Activated gamma-delta T cell treated with Interleukin-2 at 50 U/mL for 16 hours (primary cell): Measurements from ENCODE around the gene IL37.

Experiments
- DNase-seq: peaks from one replicate; pipeline ENCODE4 v3.0.0-alpha.2; 2020

IL37 gene, protein sequence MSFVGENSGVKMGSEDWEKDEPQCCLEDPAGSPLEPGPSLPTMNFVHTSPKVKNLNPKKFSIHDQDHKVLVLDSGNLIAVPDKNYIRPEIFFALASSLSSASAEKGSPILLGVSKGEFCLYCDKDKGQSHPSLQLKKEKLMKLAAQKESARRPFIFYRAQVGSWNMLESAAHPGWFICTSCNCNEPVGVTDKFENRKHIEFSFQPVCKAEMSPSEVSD

DNA sequence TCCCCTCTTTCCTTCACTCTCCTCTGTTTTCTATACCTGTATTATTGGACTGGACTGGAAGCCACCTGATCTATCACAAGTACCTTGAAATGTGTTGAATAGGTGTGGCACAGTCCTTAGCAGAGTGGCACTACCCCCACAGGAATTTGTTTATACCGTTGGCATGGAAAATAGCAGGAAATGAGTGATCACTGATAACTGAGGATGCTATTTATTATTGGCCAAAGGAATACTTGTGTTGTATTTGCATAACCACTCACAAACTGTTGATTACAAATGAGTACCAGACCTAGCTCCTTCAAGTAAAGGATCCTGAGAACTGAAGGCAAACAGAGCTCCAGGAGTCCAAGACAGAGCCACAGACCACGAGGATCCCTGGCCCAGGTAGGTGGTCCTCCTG is at the start of gene IL37:
Gene IL37, plus strand, starts transcription at position 301 of the 400 bp plus-strand sequence. CDS start 1,848 bp downstream, outside the sequence.
- DNase-seq, result no peak

DNA sequence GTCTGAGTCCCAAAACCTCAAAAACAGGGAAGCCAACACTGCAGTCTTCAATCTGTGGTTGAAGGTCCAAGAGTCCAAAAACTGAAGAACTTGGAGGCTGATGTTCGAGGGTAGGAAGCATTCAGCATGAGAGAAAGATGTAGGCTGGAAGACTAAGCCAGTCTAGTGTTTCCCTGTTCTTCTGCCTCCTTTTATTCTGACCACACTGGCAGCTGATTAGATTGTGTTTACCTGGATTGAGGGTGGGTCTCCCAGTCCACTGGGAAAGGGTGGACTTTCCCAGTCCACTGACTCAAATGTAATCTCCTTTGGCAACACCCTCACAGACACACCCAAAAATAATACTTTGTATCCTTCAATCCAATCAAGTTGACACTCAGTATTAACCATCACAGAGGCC is 46.9 kb upstream of the IL37 start:
- no peak for DNase-seq

DNA sequence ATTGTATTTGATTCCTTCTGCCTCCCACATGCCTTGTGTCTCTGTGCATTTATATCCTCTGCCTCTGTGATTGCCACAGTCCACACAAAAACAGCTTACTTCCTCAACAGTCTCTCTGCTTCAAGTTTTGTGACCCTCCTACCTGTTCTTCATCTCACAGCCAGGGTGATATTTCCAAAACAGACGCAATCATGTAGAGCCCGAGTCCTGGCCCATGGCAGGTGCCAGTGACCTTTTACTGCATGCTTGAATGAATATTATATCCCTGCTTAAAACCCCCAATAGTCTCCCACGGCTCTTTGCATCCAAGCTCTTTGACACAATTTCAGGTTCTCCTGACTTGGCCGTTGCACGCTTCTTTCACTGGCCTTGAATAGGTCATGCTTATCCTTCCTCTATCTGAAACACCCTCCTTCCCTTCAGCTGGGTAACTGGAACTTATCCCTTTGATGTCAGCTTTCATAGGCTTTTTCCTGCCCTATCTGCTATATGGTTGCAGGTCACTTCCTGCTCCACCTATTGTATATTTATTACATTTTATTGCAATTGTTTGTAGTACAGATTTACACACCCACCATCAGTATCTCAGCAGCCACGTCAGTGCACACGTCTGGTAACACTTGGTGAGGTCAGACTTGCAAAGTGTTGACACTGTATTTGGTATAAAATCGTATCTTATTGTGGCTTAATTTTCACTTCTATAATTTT is 44.7 kb upstream of the IL37 start:
- DNase-seq, result no peak

DNA sequence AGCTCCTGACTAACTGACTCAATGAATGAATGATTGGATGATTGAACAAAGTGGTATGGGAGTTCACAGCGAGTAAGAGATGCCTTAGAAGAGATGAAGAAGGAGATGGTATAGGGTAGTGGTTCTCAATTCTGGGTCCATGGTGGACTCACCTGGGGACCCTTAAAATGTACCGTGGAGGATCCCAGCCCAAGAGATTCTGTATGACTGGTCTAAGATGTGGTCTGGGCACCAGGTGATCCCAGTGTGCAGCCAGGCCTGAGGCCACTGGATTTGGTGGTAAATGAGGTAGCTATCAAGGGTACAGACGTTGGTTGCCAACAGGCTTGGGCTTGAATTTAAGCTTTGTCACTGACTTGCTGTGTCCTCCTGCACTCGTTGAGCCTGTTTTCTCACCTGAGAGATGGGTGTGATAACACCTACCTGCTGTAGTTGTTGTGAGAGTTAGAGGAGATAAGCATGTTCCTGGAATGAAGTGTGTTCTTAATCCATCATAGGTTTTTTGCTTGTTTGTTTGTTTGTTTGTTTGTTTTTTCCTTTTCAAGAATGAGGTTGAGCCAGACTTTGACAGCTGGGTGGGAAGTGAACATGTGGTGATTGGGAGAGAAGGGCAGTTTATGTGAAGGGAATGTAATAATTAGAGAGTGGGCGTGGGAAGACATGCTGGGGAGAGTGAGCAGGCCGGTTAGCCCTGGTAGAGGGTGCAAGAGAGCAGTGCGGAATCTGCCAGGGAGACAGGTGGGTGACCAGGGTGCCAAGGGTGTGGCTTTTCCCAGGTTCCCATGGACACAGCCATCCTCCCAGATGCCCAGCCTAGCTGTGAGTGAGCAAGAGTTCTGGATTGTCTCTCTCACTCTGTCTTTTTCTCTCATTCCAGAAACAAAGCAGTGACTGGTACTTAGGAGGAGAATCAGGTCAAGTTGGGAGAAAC is 43.0 kb upstream of the IL37 start:
- DNase-seq, result no peak

DNA sequence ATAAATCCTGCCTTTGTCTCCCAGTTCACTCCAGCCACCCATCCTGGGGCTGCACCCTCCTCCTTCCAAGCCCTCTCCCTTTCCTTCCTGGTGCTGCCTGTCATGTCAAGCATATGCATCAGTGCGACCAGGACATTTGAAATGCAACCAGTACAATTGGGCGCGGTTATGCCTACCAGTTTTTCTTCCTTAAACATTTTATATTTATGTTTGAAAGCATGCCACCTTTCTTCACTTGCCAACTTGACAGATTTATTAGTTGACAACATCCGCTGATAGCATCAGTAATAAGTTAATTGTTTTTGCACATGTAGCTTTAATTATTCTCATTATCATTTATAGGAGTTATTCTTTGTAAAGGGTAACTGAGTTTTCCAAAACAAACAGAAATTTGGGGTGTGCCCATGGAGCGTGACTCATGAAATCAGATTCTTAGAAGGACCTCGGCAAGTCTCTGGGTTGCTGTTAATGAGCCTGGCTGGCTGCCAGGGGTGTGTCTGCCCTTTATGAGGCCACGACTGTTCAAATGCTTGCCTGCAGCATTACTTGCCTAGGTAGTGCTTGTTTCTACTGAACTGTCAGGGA is 41.6 kb upstream of the IL37 start:
- peak; percentile 19 for DNase-seq

DNA sequence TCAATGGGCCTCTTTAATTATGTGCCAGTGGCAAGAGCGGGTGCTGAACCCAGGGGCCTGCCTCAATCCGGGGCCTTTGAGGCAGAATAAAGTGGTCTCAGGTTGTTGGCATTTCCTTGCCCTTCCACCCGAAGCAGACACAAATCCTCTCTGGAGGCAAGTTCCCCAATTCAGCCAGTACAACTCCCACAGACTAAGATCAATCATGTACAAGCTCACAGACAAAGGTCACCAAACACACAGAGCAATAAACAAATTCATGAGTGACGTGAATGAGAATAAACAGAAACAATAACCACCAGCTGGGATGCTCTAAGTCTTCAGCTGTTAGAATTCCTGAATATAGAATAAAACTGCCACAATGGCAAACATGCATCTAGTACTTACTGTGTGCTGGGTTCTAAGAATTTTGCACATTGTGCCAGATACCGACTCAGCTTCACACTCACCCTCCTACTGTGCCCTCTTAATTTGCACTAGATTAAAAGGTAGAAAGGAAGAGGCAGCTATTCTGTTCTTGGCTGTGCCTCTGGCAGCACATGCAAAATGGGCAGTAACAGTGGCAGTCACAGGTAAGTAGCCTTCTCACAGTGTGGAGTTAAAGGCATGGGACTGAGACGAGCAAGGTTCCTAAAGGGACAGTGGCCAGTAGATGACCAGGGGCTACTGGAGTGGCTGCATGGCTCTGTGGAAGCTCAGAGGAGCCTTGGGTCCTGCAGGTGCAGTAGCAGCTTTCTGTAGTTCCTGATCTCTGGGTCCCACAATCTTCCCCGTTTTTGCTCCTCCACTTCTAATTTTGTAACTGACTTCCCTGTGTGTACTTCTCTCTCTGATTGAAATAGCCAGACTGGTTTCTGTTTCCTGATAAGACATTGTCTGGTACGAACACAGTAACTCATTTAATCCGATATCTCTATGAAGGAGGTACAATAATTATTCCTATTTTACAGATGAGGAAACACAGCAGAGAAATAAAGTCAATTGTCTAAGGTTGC is 39.8 kb upstream of the IL37 start:
- no peak for DNase-seq

DNA sequence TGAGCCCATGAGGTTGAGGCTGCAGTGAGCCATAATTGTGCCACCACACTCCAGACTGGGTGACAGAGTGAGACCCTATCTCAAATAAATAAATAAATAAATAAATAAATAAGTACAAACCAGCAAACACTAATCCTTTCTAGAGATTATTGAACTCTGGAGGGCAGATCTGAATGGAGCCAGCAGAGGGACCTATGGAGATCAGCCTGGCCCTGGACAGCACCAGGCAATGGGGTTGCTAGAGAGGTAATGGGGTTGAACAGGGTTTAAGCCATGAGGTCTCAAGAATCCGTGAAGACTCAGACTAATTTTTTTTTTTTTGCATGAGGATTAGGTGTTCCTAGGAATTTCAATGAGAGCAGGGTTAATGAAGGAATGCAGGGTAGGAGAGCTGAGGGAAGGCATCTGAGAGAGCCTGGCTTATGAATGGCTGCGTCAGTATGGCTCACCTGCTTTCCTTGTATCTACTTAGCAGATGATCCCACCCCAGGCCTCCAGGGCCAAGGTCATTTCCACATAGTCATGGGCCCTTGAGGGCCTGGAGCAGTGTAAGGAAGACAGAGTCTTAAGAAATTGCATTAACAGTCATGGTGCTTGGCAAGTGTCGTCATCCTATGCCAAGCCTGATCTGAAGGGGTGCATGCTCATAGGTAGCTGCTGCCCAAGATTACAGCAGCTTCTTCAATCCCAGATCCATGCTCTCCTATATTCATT is 34.6 kb upstream of the IL37 start:
- DNase-seq, result no peak

DNA sequence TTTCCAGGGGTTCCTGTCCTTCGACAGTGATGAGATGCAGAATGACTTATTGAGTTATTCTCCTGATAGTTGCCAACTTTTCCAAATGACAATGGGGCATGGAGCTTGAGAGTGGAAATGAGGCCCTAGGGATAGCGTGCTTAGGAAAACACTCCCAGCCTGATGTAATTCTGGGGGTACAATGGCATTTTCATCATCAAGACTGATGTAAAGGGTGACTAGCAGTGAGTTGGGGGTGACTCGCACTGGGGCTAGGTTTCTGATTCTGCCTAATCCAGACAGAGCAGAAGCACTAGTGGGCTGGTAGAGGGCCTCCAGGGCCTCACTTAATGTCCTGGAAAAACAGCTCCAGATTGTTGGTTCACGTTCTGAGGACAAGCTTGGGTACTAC is 34.0 kb upstream of the IL37 start:
- no peak for DNase-seq

DNA sequence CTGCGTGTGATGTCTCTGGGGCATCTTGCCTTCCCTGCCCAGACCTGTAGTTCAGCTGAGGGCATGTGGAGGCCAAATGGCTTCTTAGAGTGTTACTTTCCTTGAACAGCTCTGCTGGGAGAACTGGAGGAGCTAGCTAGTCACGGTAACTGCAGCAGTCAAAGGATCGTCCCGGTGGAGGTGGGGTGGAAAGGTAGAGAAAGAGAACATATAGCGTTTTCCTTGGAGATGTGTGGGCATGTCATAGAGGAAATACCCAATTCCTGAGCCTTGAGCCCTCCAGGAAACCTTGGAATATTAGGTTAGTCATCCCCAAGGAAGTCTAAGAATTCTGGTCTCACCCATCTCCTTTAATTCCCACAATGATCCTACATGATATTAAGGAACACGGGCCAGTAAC is 33.5 kb upstream of the IL37 start:
- no peak for DNase-seq

DNA sequence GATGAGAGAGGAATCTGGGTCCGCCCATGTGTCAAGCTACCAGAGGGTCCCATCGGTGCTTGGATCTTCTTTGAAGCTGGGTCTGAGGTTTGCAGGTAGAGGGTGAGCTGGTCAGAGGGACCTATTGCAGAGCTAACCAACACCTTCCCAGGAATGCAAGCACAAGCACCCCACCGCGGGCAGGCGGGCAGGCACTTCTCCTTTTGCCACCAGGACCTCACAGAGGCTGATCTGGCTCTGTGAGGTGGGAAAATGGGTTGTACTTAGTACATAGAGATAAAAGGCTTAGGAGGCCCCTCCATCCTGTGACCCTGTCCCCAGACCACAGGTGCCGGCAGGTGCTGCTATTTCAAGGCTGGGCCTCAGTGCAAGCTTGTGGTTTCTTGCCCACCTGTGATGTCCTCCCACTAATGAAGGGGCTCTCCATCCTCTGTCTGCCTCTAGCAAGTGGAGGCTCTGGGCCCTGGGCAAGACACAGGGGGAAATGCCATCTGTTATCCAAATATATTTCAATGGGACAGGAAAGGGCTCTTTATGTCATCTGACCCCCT is 31.4 kb upstream of the IL37 start:
- DNase-seq, result no peak

DNA sequence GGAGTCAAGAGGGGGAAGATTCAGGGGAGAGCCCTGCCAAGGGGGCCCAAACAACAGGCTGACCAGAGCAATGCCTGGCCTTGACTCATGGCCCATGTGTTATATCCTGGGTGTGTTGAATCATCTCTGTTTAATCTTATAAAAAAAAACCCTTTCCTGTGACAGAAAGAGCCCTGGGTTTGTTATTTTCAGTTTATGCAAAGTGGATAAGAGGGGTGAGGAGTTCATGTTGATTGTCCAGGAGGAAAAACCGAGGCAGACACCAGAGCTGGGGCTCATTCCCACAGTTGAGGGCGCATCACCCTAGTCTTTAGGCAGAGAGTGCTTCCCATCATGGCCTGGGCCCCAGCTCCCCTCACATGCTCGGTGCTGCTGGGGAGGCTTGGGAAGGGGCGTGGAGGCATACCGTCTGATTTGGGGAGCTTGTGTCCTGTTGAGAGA is 30.9 kb upstream of the IL37 start:
- no peak for DNase-seq

DNA sequence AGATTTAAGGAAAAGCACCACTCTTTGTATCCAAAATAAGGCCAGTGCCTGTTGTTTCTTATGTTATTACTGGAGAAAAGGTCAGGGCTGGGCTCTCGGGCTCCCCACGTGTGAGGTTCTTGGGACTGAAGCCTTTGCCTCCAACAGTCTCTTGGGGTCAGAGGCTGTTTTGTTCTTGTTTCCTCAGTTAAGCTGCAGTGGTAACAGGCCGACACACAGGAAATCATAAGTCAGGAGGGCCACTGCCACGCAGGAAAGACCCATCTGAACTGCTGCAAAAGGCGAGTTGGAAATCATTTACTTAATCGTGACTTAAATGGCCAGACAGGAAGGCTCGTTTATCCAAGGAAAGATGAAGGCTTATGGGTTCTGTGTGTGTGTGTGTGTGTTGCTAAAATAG is 30.3 kb upstream of the IL37 start:
- no peak for DNase-seq

DNA sequence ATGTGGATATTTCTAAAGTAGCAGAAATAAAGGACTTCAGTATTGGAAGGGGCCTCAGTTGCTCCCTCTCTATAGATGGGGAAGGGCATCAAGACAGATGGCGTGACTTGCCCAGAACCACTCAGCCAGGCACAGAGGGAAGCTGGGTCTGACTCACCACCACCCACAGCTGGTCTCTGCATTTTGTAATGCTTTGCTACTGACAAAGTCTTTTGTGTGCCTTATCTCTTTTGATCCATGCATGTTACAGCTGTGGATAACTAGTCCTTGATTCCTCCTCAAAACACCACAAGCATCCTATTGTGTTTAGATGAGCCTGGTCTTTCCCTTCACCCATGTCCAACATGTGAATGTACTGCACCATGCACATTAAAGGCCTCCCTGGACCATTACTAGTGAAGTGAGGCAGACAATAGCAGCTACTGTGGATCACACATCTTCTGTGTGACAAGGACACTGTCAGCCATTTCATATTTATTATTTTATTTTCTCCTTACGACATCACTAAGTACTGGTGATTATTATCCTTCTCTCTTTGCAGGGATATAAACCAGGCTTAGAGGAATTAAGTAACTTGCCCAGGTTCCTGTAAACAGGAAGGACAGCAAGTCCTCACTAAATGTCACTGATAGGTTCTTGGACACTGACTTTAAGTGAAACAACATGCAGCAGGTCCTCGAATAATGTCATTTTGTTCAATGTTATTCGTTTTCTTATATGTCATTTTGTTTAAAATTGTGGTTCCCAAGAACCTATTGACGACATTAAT is 29.6 kb upstream of the IL37 start:
- no peak for DNase-seq

DNA sequence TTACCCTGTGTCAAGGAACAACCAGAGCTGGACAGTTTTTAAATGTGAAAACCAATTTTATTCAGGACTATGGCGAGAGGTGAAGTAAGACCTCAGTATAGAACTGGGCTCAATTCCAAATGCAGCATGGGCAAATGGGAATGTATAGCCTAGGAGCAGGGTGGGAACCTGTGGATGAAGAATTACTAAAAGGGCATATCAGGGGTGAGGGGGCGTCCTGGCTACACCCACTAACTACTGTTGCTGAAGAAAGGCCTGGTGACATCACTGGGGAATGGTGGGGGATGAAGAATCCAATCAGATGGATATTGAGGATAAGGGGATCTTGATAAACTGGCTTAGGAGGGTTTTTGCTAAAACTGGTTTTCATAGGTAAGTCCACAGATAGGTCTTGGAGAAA is 27.3 kb upstream of the IL37 start:
- DNase-seq, result no peak

DNA sequence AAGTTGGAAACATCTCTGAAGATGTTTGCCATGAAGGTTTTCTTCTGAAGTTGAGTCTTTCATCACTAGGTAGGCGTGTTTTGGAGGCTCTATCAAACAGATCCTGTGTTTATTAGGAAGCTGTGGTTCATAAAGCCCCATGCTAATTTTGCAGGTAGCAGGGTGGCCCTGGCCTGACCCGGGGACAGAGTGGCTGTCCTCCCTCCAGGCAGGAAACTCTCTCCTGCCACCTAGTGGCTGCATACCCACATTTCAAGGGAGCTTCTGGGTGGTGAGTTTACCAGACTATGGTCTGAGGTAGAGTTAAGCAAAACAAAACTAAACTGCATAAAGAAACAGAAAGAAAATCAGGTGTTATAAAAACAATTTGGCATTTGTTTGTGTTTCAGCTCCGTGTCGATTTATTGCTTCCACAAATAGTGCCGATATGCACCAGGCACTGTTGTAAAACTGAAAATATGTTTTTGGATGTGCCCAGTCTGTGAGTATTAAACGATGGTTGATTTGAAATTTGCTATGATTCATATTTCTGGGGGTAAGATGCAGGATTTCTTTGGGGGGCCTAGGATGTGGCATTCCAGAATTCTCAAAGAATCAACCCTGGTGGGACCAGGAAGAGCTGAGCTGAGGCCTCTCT is 26.0 kb upstream of the IL37 start:
- DNase-seq, result peak; percentile 60

DNA sequence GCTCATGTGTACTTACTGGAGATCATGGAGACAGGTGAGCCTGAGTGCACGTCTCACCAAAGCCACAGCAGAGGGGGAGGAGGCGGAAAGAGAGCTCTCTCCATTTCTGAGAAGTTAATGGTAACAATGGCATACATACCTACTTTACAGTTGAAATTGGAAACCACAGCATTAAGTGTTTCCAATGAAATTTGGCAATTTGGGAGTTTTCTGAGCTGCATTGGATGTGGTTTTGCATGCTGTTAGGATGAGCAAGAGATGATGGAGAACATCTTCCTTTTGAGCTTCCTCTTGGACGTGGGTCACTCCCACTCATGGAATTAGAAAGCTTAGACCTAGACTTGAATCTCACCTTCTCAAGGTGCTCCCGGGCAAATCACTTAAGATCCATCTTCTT is 25.5 kb upstream of the IL37 start:
- no peak for DNase-seq

DNA sequence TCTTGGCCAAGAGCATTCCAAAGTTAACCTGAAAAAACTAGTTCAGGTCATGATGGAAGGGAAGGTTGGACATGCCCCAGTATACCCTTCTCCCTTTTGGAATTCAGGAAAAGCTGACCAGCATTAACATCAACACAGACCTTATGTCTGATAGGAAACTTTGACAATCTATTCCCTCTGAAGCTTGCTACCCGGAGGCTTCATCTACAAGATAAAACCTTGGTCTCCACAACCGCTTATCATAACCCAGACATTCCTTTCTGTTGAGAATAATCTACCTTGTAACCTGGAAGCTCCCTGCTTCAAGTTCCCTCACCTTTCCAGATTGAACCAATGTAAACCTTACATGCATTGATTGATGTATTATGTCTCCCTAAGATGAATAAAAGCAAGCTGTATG is 24.7 kb upstream of the IL37 start:
- no peak for DNase-seq

DNA sequence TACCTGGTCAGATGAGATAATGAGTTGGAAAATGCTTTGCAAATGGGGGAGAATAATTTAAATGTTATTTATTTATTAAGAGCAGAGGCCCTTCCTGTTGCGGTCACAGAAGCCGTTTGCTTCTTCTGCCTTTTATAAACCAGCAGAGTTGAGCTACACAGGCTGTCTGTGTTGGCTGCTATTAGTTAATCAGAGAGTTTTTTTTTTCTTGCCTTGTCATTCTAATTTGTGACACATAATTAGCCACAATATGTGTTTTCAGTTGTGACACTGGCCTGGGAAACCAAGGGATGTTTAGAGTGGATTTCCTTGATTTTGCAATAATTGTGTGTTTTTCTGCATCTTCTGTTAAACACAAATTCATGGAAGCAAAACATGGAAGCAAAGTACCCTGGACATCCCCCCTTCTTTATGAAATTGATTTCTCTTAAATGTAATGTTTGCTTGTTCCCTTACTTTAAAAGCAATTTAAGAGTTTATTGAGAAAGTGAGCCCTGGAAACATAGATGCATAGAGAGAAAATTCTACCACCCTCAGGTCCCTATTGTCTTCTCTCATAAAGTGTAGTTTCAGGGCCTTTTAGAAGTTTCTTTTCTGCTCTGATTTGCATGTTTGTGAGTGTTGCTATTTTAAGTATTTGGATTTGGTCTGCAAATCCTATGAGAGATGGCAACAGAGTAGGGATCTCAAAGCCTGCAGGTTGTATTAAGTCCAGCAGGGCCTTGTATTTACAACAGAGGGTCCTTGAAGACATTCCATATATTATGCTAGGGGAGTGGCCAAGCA is 22.8 kb upstream of the IL37 start:
- DNase-seq, result no peak

DNA sequence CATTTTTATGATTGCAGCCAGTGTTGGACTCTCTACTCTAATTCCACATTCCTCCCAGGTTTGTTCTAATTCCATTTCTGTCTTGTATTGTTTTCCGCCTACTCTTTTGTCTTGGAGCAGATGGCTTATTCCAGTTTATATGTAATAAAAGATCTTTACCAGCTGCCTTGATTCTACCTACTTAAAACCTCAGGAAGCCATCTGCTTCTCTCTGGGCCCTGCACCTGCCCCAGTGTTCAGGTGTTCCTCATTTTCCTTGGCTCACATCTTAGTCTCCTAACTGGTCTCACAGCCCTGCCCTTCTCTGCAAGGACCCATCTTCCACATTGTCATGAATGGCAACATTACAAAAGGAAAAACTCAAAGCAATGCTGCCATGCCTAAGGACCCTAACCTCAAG is 21.0 kb upstream of the IL37 start:
- no peak for DNase-seq
